Stimulated activated CD4-positive, alpha-beta T cell treated with anti-CD3 and anti-CD28 coated beads, Interleukin-15, amount 100 ng/mL, for 24 hours (primary cell): Measurements from ENCODE around the gene BEGAIN.

Experiments used
- DNase-seq: peaks from one replicate; pipeline ENCODE4 v3.0.0-alpha.2; 2020

Gene BEGAIN

GRCh38 chr14:100548295-100548655 is 38.9 kb downstream of the BEGAIN start:
- no peak for DNase-seq

- peak; percentile 60 for DNase-seq
Measured at GRCh38 chr14:100547633-100548294, 39.5 kb downstream of the BEGAIN start.

DNA sequence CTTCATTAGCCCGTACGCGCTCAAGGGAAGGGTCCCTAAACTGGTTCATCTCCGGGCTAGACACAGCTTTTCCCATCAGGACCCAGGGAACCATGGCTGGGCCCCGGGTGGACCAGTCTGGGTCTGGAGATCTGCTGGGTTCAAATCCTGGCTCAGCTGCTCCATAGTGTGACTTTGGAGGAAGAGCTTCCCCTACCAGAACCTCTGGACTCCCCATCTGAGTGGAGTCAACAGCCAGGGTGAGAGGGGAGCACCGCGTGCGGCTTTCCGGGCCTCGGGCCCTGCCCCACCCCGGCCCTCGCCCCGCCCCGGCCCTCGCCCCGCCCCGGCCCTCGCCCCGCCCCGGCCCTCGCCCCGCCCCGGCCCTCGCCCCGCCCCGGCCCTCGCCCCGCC is 41.2 kb downstream of the BEGAIN start:
- DNase-seq: peak; percentile 60

DNA sequence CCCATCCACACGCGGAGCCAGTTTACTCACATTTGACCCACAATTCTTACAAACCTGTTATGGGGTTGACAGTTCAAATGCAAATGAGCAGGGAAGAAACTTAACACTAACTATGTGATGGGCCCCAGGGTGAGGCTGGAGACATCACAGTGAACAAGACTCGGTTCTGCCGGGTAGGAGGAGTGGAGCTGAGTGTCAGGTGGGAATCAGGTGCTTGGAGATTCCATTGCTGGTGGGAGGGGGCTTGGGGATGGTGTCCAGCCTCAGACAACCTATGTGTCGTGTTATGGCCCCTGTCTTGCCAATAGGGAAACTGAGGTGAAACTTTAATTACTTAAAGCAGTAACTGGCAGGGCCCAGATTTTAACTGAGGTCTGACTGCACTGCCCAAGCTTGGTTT is 41.9 kb downstream of the BEGAIN start:
- DNase-seq: no peak

DNA sequence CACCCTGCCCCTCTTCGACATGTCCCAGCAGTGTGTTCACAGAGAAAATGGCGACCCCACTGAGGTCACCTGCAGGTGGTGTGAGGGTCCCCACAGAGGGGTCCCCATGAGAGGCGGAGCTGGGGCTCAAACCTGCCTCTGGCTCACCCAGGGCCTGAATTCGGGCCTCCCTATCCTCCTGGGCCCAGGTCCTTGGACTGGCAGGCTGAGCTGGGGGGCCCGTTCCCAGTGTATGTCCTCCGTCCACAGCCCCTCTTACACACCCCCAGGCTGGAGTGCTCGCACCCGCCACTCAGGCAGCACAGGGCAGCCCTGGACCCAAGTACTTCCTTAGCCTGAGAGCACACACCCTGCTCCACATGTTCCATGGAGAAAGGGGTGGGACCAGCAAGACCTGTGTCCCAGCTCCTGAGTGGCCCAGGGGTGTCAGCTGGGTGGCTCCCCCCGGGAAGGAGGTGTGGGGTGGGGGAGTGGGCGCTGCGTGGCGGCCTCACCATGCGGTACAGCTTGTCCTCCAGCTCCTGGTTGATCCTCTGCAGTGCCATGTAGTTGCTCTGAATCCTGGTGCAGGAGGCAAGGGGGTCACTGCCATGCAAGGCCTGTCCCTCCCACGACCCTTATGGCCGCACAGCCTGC is 42.6 kb downstream of the BEGAIN start:
- no peak for DNase-seq

GRCh38 chr14:100543471-100544455 is 43.5 kb downstream of the BEGAIN start:
- no peak for DNase-seq

- no peak for DNase-seq
Measured at GRCh38 chr14:100542619-100543205, 44.5 kb downstream of the BEGAIN start.

GRCh38 chr14:100541621-100542560 is 45.3 kb downstream of the BEGAIN start:
- DNase-seq: no peak

DNA sequence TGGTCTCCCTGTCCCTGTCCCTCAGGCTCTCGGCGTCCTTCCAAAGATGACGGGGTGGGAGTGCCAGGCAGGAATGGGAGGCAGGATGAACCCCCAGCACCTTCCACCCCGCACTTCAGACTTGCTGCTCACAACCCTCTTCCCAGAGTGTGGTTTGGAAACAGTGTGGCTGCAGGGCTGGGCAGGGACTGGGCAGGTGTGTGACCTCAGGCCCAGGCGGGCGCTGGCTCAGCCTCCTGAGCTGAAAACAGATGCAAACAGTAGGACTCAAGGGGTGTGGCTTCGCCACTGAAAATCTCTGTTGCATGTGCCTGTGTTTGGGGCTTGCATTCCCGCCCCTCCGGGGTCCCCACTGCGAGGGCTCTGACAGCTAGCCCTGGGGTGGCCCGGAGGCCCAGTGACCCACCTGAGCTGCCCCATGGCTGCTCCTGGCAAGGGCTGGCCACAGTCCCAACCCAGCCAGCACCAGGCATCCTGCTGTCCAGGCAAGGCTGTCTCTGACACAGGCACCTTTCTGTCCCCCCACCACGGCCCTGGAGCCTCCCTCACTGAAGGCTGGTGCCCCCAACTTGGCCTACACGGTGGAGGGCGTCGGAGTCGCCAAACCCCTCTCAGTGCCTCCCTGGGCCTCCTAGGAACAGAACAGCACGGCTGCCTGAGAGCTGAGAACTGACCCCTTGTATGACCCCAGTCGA is 46.1 kb downstream of the BEGAIN start:
- no peak for DNase-seq

DNA sequence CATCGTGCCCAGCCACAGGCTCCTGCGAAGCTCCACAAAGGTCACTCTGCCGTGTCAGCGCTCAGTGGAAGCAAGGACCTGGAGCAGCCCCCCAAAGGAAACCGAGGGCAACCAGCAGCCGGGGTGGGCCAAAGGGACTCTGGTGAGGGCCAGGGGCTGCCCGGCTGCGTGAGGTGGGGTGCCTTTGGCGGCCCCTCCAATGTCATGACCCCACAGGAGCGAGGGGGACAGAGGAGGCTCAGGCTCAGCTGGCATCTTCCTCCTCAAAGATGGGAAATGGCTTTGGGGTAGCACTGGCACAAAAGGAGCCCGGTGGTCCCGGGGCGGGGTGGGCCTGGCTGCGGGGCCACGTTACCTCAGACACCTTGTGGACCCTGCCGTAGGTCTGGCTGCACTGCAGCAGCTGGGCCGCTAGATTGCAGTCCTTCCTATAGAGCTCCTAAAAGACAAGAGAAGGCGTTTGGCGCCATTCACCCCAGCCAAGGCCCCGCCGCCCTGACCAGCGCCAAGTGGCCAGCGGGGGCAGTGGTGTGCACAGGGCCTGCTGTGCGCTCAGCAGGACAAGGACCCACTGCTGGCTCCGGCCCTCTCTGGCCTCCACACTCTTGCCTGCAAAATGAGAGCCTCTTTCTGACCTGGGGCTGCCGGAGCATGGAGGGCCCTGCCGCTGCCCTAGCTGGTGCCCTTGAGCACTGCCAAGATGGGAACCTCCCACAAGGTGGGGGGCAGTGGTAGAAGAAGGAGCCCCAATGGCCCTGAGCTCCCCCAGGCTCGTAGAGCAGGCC is 46.9 kb downstream of the BEGAIN start:
- peak; percentile 17 for DNase-seq

DNA sequence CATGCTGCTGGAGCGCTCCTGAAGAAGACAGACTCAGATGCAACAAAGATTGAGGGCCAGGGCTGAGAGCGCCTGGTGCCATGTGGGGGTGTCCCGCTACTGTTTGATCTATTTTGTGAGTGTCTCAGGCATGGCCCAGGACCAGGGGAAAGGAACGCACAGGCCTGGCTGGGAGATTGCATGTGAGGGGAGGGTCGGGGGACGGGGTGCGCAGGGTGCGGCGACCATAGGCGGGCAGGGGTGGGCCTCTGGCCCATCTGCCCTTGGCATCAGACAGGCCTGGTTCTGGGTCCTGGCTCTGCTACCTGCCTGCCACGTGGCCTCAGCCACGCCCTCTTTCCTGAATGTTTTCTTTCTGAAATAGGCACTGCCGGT is 47.5 kb downstream of the BEGAIN start:
- DNase-seq: no peak

GRCh38 chr14:100539003-100539660 is 48.1 kb downstream of the BEGAIN start:
- DNase-seq: no peak

DNA sequence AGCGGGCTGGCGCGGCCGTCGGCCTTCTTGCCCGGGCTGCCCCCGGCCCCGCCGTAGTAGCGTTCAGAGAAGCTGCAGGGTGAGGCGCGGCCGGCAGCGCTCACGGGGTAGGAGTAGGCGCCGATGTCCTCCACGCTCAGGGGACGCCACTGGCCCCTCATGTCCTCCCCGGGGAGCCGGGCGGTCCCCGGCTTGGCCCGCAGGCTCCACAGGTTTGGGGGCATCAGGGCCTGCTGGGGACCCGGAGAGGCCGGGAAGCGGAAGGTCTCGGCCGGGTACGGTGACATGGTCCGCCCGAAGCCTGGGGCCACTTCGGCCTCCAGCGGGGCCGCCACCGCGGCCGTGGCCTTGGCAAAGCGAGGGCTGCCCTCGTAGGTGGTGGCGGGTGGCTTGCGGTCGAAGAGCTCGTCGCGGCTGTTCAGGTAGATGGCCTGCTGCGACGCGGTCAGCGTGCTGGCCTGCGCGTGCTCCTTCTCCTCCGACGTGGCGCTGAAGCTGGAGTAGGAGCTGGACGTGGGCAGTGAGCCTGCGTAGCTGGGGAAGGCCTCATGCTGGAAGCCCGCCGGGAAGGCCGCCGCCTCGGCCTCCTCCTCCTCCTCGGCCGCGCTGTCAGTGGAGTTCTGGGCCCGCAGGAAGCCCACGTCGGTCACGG is 48.7 kb downstream of the BEGAIN start:
- peak; percentile 1 for DNase-seq

GRCh38 chr14:100537446-100538350 is 49.5 kb downstream of the BEGAIN start:
- peak; percentile 1 for DNase-seq

GRCh38 chr14:100536721-100537445 is 50.3 kb downstream of the BEGAIN start:
- peak; percentile 0 for DNase-seq

- DNase-seq: no peak
Measured at GRCh38 chr14:100536121-100536510, 51.1 kb downstream of the BEGAIN start.

DNA sequence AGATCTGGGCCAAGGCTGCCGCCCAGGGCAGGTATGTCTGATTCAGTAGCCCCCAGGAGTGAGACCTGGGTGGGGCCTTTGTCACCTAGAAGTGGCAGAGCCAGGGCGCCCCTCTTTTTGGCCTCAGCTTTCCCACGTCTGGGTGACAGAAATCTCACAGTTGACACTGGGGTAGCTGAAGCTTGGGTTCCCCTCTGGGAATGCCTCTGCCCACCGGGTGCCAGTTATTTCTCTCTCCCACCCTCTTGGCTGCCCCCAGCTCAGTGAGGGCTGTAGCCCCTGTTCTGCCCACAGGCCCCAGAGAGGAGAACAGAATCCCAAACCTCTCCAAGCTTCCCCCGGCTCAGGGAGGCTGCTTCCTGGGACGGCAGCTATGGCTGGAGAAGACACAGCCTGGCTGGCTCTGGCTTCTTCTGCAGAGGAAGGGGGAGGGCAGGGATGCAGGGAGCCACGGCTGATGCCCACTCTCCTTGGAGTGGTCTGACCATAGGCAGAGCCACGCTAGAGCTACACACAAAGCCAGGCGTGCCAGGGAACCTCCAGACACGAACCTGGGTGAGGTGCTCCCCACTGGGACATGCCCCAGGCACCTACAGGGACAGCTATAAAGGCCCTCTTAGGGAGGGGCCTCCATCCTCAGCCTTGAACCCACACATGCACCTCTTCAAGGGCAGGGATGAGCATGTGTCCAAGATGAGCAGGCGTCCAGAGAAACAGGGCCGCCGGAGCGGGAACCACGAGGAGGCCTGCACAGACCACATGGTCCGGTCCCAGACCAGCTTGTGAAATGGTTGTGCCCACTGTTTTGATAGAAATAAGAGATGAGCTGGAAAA is 51.7 kb downstream of the BEGAIN start:
- peak; percentile 0 for DNase-seq
